ENCODE data around the gene MYCBP. TPM values are rescaled to one million over a fixed set of nuclear protein-coding genes. Genes with fewer than 3 reads are reported as not detected.

MYCBP gene
- total RNA-seq, result 1.9 TPM

GRCh38 chr1:38873027-38873969 is at the start of gene MYCBP:
TSS of gene MYCBP (minus strand) at chr1:38873348. CDS start at chr1:38873305, 43 bp downstream.

GRCh38 chr1:38881487-38881886 is 8.3 kb upstream of the MYCBP start, which contains the start of gene GJA9:
TSS of gene GJA9 (minus strand) at chr1:38881587. CDS start at chr1:38876098, 5,489 bp downstream.

GRCh38 chr1:38859561-38860453 is 13.3 kb downstream of the MYCBP start, which contains the start of gene RRAGC:
TSS of gene RRAGC (minus strand) at chr1:38859772. CDS start at chr1:38859646, 126 bp downstream.

Small RNA genes within 50 kb of the gene (small RNA-seq; reads per million reads assigned to genes)
- not detected for gene GJA9-MYCBP (ENCODE audit: low replicate concordance)

Other genes starting within 250 kb of the MYCBP start
- 19.7 TPM for gene RRAGC, start 13.6 kb downstream of the MYCBP start, total RNA-seq
- not detected for gene GJA9, start 8.2 kb upstream of the MYCBP start, total RNA-seq
- not detected for gene RHBDL2, start 68.5 kb upstream of the MYCBP start, total RNA-seq
- 32.9 TPM for gene AKIRIN1, start 117.9 kb upstream of the MYCBP start, total RNA-seq
- 218 TPM for gene NDUFS5, start 153.0 kb upstream of the MYCBP start, total RNA-seq